ENCODE measurements around the gene EPGN. TPM values are rescaled to one million over a fixed set of nuclear protein-coding genes. Genes with fewer than 3 reads are reported as not detected.

EPGN gene
- total and polyA plus RNA-seq, 2 donors (not counting 3 experiments of a cell fraction or from before 2014, with no cell fraction given), result 1.2 TPM; not detected in 1

GRCh38 chr4:74323663-74324062 is 15.4 kb downstream of the EPGN start:
- Histone ChIP-seq H2AFZ (ENCODE audit: low read depth, low read length) (no peak overlapping the region), H3K9me1 (replicated peaks; ENCODE audit: control insufficient read depth, extremely low read depth, insufficient read depth, low read length) (no peaks in the 10 kb centered on the region), H3K4me2 (ENCODE audit: insufficient read depth, low read length) (no peak overlapping the region), H3K4me3 (replicated peaks in 1 of 3; ENCODE audit: insufficient read depth in 1 of 3, low read depth in 1 of 3, low read length in 3 of 3) (no peak overlapping the region), H3K79me2 (ENCODE audit: control insufficient read depth, insufficient read depth, low read length) (no peaks in the 10 kb centered on the region), H4K20me1 (replicated peaks; ENCODE audit: control insufficient read depth, extremely low read depth, insufficient read depth, low read length) (no peaks in the 10 kb centered on the region), H3K9ac (replicated peaks; ENCODE audit: extremely low read depth, insufficient read depth, low read length) (no peak overlapping the region), H3K4me1 (ENCODE audit: control insufficient read depth, extremely low read depth, insufficient read depth, low read length) (peaks cover 17% of the 10 kb centered on the region), H3K36me3 (ENCODE audit: control insufficient read depth in 2 of 2, extremely low read depth in 1 of 2, insufficient read depth in 2 of 2, low read length in 2 of 2) (no peaks in the 10 kb centered on the region), H3K9me3 (replicated peaks; ENCODE audit: control insufficient read depth, insufficient read depth, low read length) (no peaks in the 10 kb centered on the region), H3K27me3 (ENCODE audit: control insufficient read depth in 2 of 2, insufficient read depth in 2 of 2, low read length in 2 of 2) (no peaks in the 10 kb centered on the region), H3K27ac (ENCODE audit: insufficient read depth, low read depth, low read length) (no peak overlapping the region)
- FAIRE-seq (no peak), DNase-seq (ENCODE audit: low read depth, low spot score) (no peak)
- ChIA-PET POLR2A (no interaction called here), CTCF (interaction anchor here (1.2 to 11.3 kb wide), 4 partner anchors 9 to 351 kb away, joined by 3 to 378 read pairs (median 6); no protein-coding TSS in a partner anchor)
- intact Hi-C loops (cut with micrococcal nuclease) (loop anchor here (5.0 to 10.0 kb wide), 2 partner anchors 124 to 611 kb away; partner anchors contain the start of genes AREG and PARM1), dilution Hi-C loops (cut with MboI; ENCODE audit: extremely low pct_ligation_motif_present, low sequenced_read_pairs) (no loop called here)
- BruUV-seq (replicated peaks), result no TSS peak
- TF ChIP-seq JUN (IDR thresholded peaks at IDR 0.05; ENCODE audit: borderline replicate concordance, insufficient read depth, insufficient read length, low read depth) (no peak), EZH2 (IDR thresholded peaks at IDR 0.05; ENCODE audit: borderline replicate concordance, low read depth, low read length, severe bottlenecking) (no peak), POLR2A (IDR thresholded peaks at IDR 0.05; ENCODE audit: low read depth, low read length) (no peak), MYC (IDR thresholded peaks at IDR 0.05; ENCODE audit: low read depth, low read length) (no peak), GATA2 (IDR thresholded peaks at IDR 0.05; ENCODE audit: insufficient read depth, insufficient read length, low read depth, low read length) (no peak), POLR2AphosphoS5 (IDR thresholded peaks at IDR 0.05; ENCODE audit: insufficient read depth, low read depth, low read length) (no peak), CTCF (IDR thresholded peaks at IDR 0.05; ENCODE audit: extremely low read depth in 1 of 2, insufficient read depth in 1 of 2, low read depth in 1 of 2, low read length in 2 of 2) (no peak), MAX (IDR thresholded peaks at IDR 0.05; ENCODE audit: insufficient read depth, insufficient read length) (no peak), FOS (IDR thresholded peaks at IDR 0.05; ENCODE audit: borderline replicate concordance, insufficient read depth, low read length) (no peak)
